CD4-positive, alpha-beta T cell (primary cell): ENCODE measurements around the gene MYL12B. TPM values are rescaled to one million over a fixed set of nuclear protein-coding genes. Genes with fewer than 3 reads are reported as not detected.

Experiments used
- ATAC-seq: fragments of 200-7000 bp; cut with Tn5 transposase; one replicate; pipeline ENCODE4 v1.10.0; 2022; ENCODE audit warnings: mild to moderate bottlenecking; ENCODE audit not compliant: poor library complexity
- CTCF ChIA-PET: fragments of 350-600 bp; sonication (Branson Sonifier 250); formaldehyde crosslinking; loops from one replicate; lab custom pipeline; 2021; ENCODE audit warnings: antibody characterized with exemption, inconsistent platforms; lab: Charles Lee
- POLR2A ChIA-PET: fragments of 350-600 bp; sonication (Branson Sonifier 250); formaldehyde crosslinking; loops from one replicate; lab custom pipeline; 2021; ENCODE audit warnings: antibody characterized with exemption, inconsistent platforms; lab: Charles Lee
- DNase-seq, 14 experiments: peaks; one replicate each; pipeline ENCODE4 v3.0.0-alpha.2; 2013 to 2020; ENCODE audit warnings: mixed read lengths in 2 of 14
- H3K27ac ChIP-seq, 2 donors: one replicate each; pipeline versions ENCODE4 v1.5.1 to v1.7.0; 2013; ENCODE audit warnings: low read length in 2 of 2, low read depth in 1 of 2, mild to moderate bottlenecking in 1 of 2
- H3K27me3 ChIP-seq, 2 experiments: 1 replicate in 1 of 2; 2 replicates in 1 of 2; pipeline versions ENCODE4 v1.6.1 to v1.7.0; 2013; ENCODE audit warnings: low read length in 2 of 2, control low read depth in 1 of 2, mild to moderate bottlenecking in 1 of 2, moderate library complexity in 1 of 2; ENCODE audit not compliant: insufficient read depth in 2 of 2, control insufficient read depth in 1 of 2
- H3K36me3 ChIP-seq: one replicate; pipeline ENCODE4 v1.6.1; 2013; ENCODE audit warnings: low read length, control low read depth; ENCODE audit not compliant: insufficient read depth
- H3K4me1 ChIP-seq: one replicate; pipeline ENCODE4 v1.6.1; 2013; ENCODE audit warnings: low read length, control low read depth; ENCODE audit not compliant: insufficient read depth
- H3K4me3 ChIP-seq: one replicate; pipeline ENCODE4 v1.5.1; 2013; ENCODE audit warnings: mild to moderate bottlenecking, low read length, moderate library complexity
- H3K9me3 ChIP-seq, 2 experiments: 1 replicate in 1 of 2; 2 replicates in 1 of 2; pipeline versions ENCODE4 v1.6.1 to v1.7.0; 2013; ENCODE audit warnings: low read length in 2 of 2, mild to moderate bottlenecking in 2 of 2, control low read depth in 1 of 2, moderate library complexity in 1 of 2; ENCODE audit not compliant: control insufficient read depth in 1 of 2, insufficient read depth in 1 of 2
- H3K27ac Mint-ChIP-seq: one replicate; pipeline ENCODE4 v1.8.0; 2020; ENCODE audit warnings: mixed read lengths
- H3K27me3 Mint-ChIP-seq: one replicate; pipeline ENCODE4 v1.8.0; 2021; ENCODE audit warnings: mixed read lengths
- H3K36me3 Mint-ChIP-seq: one replicate; pipeline ENCODE4 v1.8.0; 2021; ENCODE audit warnings: low read depth, mixed read lengths
- H3K4me1 Mint-ChIP-seq: one replicate; pipeline ENCODE4 v1.8.0; 2021; ENCODE audit warnings: low read depth, mixed read lengths
- H3K4me3 Mint-ChIP-seq: one replicate; pipeline ENCODE4 v1.8.0; 2020; ENCODE audit warnings: mild to moderate bottlenecking, mixed read lengths
- H3K9me3 Mint-ChIP-seq: one replicate; pipeline ENCODE4 v1.8.0; 2020; ENCODE audit warnings: mixed read lengths
- intact Hi-C, 2 experiments: fragments of 100-400 bp; cut with DNase I in 1 of 2; cut with micrococcal nuclease in 1 of 2; formaldehyde crosslinking; loops; one replicate each; pipeline versions ENCODE4 v1.15.1 to v1.9.0; 2023 to 2025; cut with DNase I, micrococcal nuclease
- total RNA-seq, 174 experiments: library from RNA in 2 of 174; stranded (reverse) in 2 of 174; gene quantifications; one replicate each; pipeline ENCODE4 v1.2.3 and lab custom pipeline; 2021 to 2026
- TF ChIP-seq, protein P1 (sequence below): fragments of 200-600 bp; IDR thresholded peaks from one replicate; pipeline ENCODE4 v1.8.0; 2022; ENCODE audit warnings: antibody characterized with exemption, mild to moderate bottlenecking

Gene MYL12B
- total RNA-seq, 2 experiments from 2014 or later = 128 to 133 TPM

DNA sequence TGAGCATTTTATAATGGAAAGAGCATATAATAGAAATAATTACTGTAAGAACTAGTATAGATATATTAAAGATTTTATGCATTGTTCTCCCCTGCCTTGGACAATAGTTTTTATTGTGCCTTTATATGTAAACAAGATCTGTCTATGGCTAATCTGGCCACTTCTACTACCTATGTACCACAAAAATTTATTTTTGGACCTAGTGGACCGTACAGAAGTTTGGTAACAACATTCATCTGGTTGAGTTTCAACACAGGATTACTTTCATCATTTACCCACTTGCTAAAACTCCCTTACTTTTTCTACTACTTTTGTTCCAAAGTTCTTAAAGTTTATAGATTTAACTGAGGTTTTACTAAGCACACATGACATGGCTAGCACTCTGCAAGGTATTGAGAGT, 28.9 kb upstream of the MYL12B start:
- Mint-ChIP-seq H3K27me3 (no peaks in the 10 kb centered on the region), H3K36me3 (no peaks in the 10 kb centered on the region), H3K4me3 (no peak overlapping the region), H3K27ac (no peak overlapping the region), H3K9me3 (no peaks in the 10 kb centered on the region), H3K4me1 (no peaks in the 10 kb centered on the region)
- intact Hi-C loops = no loop called here
- Histone ChIP-seq H3K27ac (no peak overlapping the region), H3K36me3 (no peaks in the 10 kb centered on the region), H3K9me3 (no peaks in the 10 kb centered on the region), H3K27me3 (no peaks in the 10 kb centered on the region), H3K4me1 (no peaks in the 10 kb centered on the region), H3K4me3 (no peak overlapping the region)
- ChIA-PET CTCF (no interaction called here), POLR2A (interaction anchor here (0.7 kb wide), 1 partner anchor 155 kb away, joined by 3 read pairs; no protein-coding TSS in a partner anchor)
- ATAC-seq (no peak), DNase-seq (no peak)
- TF ChIP-seq, protein P1, sequence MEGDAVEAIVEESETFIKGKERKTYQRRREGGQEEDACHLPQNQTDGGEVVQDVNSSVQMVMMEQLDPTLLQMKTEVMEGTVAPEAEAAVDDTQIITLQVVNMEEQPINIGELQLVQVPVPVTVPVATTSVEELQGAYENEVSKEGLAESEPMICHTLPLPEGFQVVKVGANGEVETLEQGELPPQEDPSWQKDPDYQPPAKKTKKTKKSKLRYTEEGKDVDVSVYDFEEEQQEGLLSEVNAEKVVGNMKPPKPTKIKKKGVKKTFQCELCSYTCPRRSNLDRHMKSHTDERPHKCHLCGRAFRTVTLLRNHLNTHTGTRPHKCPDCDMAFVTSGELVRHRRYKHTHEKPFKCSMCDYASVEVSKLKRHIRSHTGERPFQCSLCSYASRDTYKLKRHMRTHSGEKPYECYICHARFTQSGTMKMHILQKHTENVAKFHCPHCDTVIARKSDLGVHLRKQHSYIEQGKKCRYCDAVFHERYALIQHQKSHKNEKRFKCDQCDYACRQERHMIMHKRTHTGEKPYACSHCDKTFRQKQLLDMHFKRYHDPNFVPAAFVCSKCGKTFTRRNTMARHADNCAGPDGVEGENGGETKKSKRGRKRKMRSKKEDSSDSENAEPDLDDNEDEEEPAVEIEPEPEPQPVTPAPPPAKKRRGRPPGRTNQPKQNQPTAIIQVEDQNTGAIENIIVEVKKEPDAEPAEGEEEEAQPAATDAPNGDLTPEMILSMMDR = no peak

DNA sequence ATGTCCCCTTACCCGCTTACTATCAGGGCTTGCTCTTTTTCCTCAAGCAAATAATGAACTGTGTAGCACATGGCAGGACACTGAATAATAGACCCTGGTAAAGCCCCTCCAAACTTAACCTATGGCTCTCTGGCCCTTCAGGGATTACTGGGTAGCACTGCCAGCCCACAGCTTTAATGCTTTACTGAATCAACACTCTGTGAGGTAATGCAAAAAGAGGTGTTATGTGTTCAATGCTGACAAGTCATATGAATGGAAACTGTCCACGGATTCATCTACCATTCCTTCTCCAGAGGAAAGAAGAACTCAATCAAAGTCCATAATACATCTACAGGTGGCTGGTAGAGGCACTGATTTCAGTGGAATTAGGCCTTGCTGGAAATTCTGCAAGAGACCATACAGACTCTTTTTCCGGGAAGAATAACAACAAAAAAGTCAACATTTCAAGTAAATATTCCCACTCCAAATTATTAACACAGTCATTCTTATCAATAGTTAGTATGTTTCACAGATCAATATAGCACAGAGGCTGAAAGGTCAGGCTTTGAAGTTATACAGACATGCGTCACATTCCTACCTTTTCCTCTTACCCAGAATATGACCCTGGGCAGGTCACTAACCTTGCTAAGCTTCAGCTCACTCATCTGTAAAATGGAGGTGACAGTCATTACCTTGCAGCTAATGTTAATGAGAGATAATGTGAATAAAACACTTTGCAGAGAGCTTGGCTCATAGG, 28.3 kb upstream of the MYL12B start:
- TF ChIP-seq, protein P1 = no peak
- no peaks in the 10 kb centered on the region for H3K36me3 Mint-ChIP-seq
- ChIA-PET CTCF (interaction anchor here (1.1 kb wide), 1 partner anchor 30 kb away, joined by 3 read pairs; no protein-coding TSS in a partner anchor), POLR2A (interaction anchor here (0.7 to 1.1 kb wide), 2 partner anchors 12 to 154 kb away, joined by 3 read pairs; no protein-coding TSS in a partner anchor)
- no peaks in the 10 kb centered on the region for H3K27me3 Mint-ChIP-seq
- no peak overlapping the region for H3K27ac ChIP-seq
- intact Hi-C loops = no loop called here
- no peak for DNase-seq
- H3K4me1 Mint-ChIP-seq = no peaks in the 10 kb centered on the region
- no peaks in the 10 kb centered on the region for H3K4me1 ChIP-seq
- H3K27me3 ChIP-seq = no peaks in the 10 kb centered on the region
- no peak overlapping the region for H3K4me3 Mint-ChIP-seq
- H3K27ac Mint-ChIP-seq = no peak overlapping the region
- H3K4me3 ChIP-seq = no peak overlapping the region
- no peak for ATAC-seq
- H3K36me3 ChIP-seq = no peaks in the 10 kb centered on the region
- no peaks in the 10 kb centered on the region for H3K9me3 ChIP-seq
- H3K9me3 Mint-ChIP-seq = no peaks in the 10 kb centered on the region

DNA sequence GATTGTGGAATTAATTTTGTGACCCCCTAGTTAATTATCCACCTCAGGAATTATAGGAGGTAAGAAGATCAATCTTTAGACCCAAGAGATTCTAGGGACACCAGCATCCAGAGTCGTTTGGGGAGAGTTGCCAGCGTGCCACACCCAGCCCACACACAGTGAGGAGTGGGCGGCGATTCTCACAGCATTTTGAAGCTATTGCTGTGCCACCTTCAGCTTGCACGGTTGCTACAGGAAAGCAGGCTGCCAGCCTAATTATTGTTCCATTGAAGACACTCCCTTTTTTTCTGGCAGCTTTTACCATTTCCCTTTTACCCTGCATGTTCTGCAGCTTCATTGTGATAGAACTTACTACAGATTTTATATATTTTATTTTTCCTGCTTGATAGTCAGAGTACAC, 27.5 kb upstream of the MYL12B start:
- Histone ChIP-seq H3K9me3 (no peaks in the 10 kb centered on the region), H3K4me3 (no peak overlapping the region), H3K27me3 (no peaks in the 10 kb centered on the region), H3K27ac (no peak overlapping the region), H3K4me1 (no peaks in the 10 kb centered on the region), H3K36me3 (no peaks in the 10 kb centered on the region)
- no peak for DNase-seq
- Mint-ChIP-seq H3K4me1 (no peaks in the 10 kb centered on the region), H3K27me3 (no peaks in the 10 kb centered on the region), H3K4me3 (no peak overlapping the region), H3K9me3 (no peaks in the 10 kb centered on the region), H3K27ac (no peak overlapping the region), H3K36me3 (no peaks in the 10 kb centered on the region)
- CTCF ChIA-PET = interaction anchor here (1.1 kb wide), 1 partner anchor 30 kb away, joined by 3 read pairs; no protein-coding TSS in a partner anchor
- POLR2A ChIA-PET = interaction anchor here (1.1 kb wide), 1 partner anchor 11 kb away, joined by 3 read pairs; no protein-coding TSS in a partner anchor
- ATAC-seq = no peak
- intact Hi-C loops = no loop called here
- TF ChIP-seq, protein P1 = no peak
